Activated CD8-positive, alpha-beta T cell treated with anti-CD3 and anti-CD28 coated beads for 36 hours (primary cell): ENCODE data around the gene XPO6. TPM values are rescaled to one million over a fixed set of nuclear protein-coding genes. Genes with fewer than 3 reads are reported as not detected.

Source experiments
- ATAC-seq: fragments of 200-7000 bp; cut with Tn5 transposase; one replicate; pipeline ENCODE4 v1.10.0; 2021; ENCODE audit warnings: mild to moderate bottlenecking, moderate library complexity
- CTCF ChIA-PET: fragments of 350-600 bp; sonication (Branson Sonifier 250); formaldehyde crosslinking; loops from one replicate; lab custom pipeline; 2021; ENCODE audit warnings: antibody characterized with exemption; lab: Charles Lee
- POLR2A ChIA-PET: fragments of 350-600 bp; sonication (Branson Sonifier 250); formaldehyde crosslinking; loops from one replicate; lab custom pipeline; 2021; ENCODE audit warnings: antibody characterized with exemption; lab: Charles Lee
- DNase-seq: peaks from one replicate; pipeline ENCODE4 v3.0.0-alpha.2; 2020
- H3K27ac Mint-ChIP-seq: one replicate; pipeline ENCODE4 v1.8.0; 2021; ENCODE audit warnings: mild to moderate bottlenecking, mixed read lengths
- H3K27me3 Mint-ChIP-seq: one replicate; pipeline ENCODE4 v1.8.0; 2021; ENCODE audit warnings: mixed read lengths
- H3K36me3 Mint-ChIP-seq: one replicate; pipeline ENCODE4 v1.8.0; 2021; ENCODE audit warnings: low read depth, mixed read lengths
- H3K4me1 Mint-ChIP-seq: one replicate; pipeline ENCODE4 v1.8.0; 2021; ENCODE audit warnings: low read depth, mixed read lengths
- H3K4me3 Mint-ChIP-seq: one replicate; pipeline ENCODE4 v1.8.0; 2021; ENCODE audit warnings: mild to moderate bottlenecking, moderate library complexity, mixed read lengths
- H3K9me3 Mint-ChIP-seq: one replicate; pipeline ENCODE4 v1.8.0; 2021; ENCODE audit warnings: mixed read lengths
- intact Hi-C: fragments of 100-400 bp; cut with micrococcal nuclease; formaldehyde crosslinking; loops from one replicate; pipeline ENCODE4 v1.10.0; 2022
- total RNA-seq, 2 experiments: library from RNA; stranded (reverse); gene quantifications; one replicate each; pipeline ENCODE4 v1.2.3, GENCODE V29; 2021
- TF ChIP-seq, protein P1 (sequence below): fragments of 200-600 bp; IDR thresholded peaks from one replicate; pipeline ENCODE4 v1.8.0; 2022; ENCODE audit warnings: antibody characterized with exemption, mild to moderate bottlenecking

XPO6 gene
- total RNA-seq, 2 experiments from 2014 or later = 250 to 253 TPM

- Mint-ChIP-seq H3K9me3 (no peaks in the 10 kb centered on the region), H3K36me3 (peaks cover 65% of the 10 kb centered on the region), H3K4me3 (no peak overlapping the region), H3K27me3 (no peaks in the 10 kb centered on the region), H3K27ac (peak overlapping the region; percentile 80), H3K4me1 (peaks cover 81% of the 10 kb centered on the region)
- ATAC-seq (no peak), DNase-seq (no peak)
- ChIA-PET CTCF (interaction anchor here (0.9 to 1.6 kb wide), 5 partner anchors 14 to 150 kb away, joined by 3 to 5 read pairs (median 4); no protein-coding TSS in a partner anchor), POLR2A (interaction anchor here (1.1 to 2.4 kb wide), 7 partner anchors 9 to 30 kb away, joined by 4 to 9 read pairs (median 5); no protein-coding TSS in a partner anchor)
- intact Hi-C loops = no loop called here
- TF ChIP-seq, protein P1, sequence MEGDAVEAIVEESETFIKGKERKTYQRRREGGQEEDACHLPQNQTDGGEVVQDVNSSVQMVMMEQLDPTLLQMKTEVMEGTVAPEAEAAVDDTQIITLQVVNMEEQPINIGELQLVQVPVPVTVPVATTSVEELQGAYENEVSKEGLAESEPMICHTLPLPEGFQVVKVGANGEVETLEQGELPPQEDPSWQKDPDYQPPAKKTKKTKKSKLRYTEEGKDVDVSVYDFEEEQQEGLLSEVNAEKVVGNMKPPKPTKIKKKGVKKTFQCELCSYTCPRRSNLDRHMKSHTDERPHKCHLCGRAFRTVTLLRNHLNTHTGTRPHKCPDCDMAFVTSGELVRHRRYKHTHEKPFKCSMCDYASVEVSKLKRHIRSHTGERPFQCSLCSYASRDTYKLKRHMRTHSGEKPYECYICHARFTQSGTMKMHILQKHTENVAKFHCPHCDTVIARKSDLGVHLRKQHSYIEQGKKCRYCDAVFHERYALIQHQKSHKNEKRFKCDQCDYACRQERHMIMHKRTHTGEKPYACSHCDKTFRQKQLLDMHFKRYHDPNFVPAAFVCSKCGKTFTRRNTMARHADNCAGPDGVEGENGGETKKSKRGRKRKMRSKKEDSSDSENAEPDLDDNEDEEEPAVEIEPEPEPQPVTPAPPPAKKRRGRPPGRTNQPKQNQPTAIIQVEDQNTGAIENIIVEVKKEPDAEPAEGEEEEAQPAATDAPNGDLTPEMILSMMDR = no peak
Measured at GRCh38 chr16:28167221-28167620, 44.5 kb downstream of the XPO6 start.

DNA sequence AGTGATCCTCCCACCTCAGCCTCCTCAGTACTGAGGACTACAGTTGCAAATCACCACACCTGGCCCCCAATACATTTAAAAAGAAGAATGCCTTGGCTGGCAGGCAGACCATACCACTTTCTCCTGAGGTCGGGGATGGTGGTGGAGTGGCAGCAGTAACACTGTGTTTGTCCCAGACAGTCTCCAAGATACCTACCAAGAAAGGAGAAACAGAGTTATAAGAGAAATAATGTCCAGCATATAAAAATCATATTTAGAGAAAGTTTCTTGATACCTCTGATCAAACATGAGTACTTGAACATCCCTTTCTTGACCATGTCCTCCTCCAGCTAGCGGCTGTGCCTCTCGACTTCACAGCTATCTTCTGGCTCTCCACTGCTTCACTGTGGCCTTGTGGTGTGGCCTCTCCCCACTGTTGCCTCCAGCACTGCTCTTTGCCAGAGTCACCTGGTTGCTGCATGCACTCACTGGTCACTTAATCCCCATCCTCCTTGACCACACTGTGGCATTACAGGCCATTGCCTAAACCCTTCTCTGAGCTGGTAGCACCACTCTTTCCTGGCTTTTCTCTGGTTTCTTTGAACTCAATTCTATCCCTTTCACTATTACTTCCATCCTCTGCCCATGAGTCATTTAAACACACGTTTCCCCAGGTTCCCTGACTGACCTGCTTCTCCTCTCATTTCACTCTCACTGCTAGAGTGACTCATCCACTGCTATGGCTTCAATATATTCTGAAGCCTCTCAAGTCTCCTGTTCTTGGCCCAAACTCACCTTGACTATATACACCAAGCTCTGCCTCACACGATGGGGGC is 45.2 kb downstream of the XPO6 start:
- peak overlapping the region; percentile 80 for H3K27ac Mint-ChIP-seq
- no peak overlapping the region for H3K4me3 Mint-ChIP-seq
- H3K4me1 Mint-ChIP-seq = peaks cover 81% of the 10 kb centered on the region
- ChIA-PET CTCF (interaction anchor here (0.9 to 1.6 kb wide), 5 partner anchors 15 to 150 kb away, joined by 3 to 5 read pairs (median 4); no protein-coding TSS in a partner anchor), POLR2A (interaction anchor here (0.8 to 2.4 kb wide), 9 partner anchors 8 to 41 kb away, joined by 3 to 9 read pairs (median 5); no protein-coding TSS in a partner anchor)
- peak; percentile 57 for DNase-seq
- TF ChIP-seq, protein P1 = no peak
- peaks cover 69% of the 10 kb centered on the region for H3K36me3 Mint-ChIP-seq
- intact Hi-C loops = no loop called here
- peak; percentile 84 for ATAC-seq
- H3K27me3 Mint-ChIP-seq = no peaks in the 10 kb centered on the region
- no peaks in the 10 kb centered on the region for H3K9me3 Mint-ChIP-seq

DNA sequence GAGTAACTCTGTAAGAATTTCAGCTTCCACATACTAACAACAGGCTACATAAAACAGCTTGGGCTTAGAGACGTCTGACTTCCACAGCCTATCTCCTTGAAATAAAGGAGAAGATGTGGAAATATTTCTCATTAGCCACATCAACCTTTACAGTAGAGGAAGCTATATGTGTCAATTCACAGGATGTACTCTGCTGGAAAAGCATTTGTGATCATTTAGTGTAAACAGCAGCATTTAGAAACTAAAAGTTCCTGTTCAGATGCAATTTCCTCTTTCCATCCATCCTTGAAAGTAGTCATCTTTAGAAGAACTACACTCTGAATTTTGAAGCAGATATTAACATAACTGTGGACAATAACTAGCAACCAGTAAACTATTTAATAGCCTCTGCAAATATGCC is 46.2 kb downstream of the XPO6 start:
- ChIA-PET CTCF (interaction anchor here (1.0 to 1.3 kb wide), 2 partner anchors 53 to 112 kb away, joined by 4 to 5 read pairs; no protein-coding TSS in a partner anchor), POLR2A (interaction anchor here (1.0 to 2.4 kb wide), 5 partner anchors 12 to 29 kb away, joined by 3 to 9 read pairs (median 3); no protein-coding TSS in a partner anchor)
- intact Hi-C loops = no loop called here
- Mint-ChIP-seq H3K4me3 (no peak overlapping the region), H3K27ac (peak overlapping the region; percentile 80), H3K36me3 (peaks cover 72% of the 10 kb centered on the region), H3K9me3 (no peaks in the 10 kb centered on the region), H3K27me3 (no peaks in the 10 kb centered on the region), H3K4me1 (peaks cover 88% of the 10 kb centered on the region)
- DNase-seq = no peak
- ATAC-seq = no peak
- TF ChIP-seq, protein P1 = no peak

- POLR2A ChIA-PET = interaction anchor here (0.5 to 1.0 kb wide), 3 partner anchors 19 to 47 kb away, joined by 3 read pairs; no protein-coding TSS in a partner anchor
- H3K36me3 Mint-ChIP-seq = peaks cover 73% of the 10 kb centered on the region
- intact Hi-C loops = no loop called here
Measured at GRCh38 chr16:28164140-28164539, 47.6 kb downstream of the XPO6 start.

More at GRCh38 chr16:28164140-28164539, 47.6 kb downstream of the XPO6 start:
- no peak for ATAC-seq
- Mint-ChIP-seq H3K4me3 (no peak overlapping the region), H3K9me3 (no peaks in the 10 kb centered on the region), H3K4me1 (peaks cover 87% of the 10 kb centered on the region), H3K27me3 (no peaks in the 10 kb centered on the region), H3K27ac (peak overlapping the region; percentile 82)
- DNase-seq = no peak
- CTCF ChIA-PET = interaction anchor here (0.9 to 1.8 kb wide), 7 partner anchors 9 to 53 kb away, joined by 3 to 6 read pairs (median 3); no protein-coding TSS in a partner anchor
- TF ChIP-seq, protein P1 = no peak
